Stimulated activated CD8-positive, alpha-beta memory T cell treated with anti-CD3 and anti-CD28 coated beads, Interleukin-15, amount 100 ng/mL, for 48 hours (primary cell): ENCODE measurements around the gene GPR146.
"Not testable (repeated sequence)": the region's sequence is repeated elsewhere in the genome, so short reads cannot be mapped to it uniquely, and the experiment has no call there.

Experiments
- DNase-seq, 2 donors: peaks; one replicate each; pipeline ENCODE4 v3.0.0-alpha.2; 2020; ENCODE audit warnings: low read depth in 2 of 2

The GPR146 gene

DNA sequence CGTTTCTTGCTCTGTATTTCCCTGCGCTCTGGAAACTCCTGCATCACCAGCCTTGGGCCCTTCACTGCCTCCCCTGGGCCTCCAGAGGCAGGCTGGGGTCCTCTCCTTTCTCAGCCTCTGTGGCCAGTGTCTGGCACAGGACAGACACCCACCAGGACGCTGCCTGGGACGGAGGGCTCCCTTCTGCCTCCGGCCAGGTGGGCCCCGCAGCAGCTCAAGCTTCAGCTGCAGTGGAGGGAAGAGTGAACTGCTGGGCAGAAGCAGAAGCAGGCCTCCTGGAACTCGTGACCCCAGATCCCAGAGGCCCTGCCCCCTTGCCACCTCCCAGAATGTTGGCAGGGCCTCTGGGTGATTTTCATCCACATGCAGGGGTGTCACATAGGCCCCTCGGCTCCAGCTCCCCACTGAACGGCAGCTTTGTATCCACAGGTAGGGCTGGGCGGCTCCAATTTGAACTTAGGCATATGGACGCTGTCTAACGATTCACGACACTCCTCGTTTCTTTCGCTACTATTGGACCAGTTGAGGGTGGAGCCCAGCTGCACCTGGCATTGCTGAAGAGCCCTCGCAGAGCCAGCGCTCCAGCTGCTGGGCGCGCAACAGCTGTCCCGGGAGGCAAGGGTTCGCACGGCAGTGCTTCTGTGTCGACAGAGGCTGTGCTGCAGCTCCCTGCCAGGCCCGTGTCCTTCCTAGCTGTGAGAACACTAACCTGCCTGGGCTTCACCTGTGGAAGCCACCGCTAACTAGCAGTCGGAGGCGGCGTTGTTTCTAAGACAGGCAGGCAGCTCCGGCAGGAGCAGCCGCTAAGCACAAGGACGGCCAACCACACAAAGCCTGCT, 18.4 kb upstream of the GPR146 start:
- no peak for DNase-seq

DNA sequence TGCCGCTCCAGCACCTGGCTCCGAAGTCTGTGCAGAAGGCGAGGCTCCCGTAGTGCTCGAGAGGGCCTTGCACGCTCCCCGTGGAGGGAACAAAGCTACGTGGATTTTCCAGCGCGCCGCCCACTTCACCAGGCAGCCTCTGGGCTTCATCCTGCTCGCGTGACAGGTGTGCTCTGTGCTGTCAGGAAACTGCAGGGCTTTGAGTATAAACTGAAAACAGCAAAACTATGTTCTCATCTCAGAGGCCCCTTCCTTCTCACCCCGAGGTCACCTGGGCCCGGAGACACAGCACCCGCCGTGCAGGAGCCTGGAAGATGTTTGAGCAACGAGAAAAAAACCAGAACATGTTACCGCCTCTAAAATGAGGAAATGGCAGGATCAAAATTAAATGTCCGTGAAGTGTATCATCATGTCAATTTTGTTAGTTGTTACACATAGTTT, 17.6 kb upstream of the GPR146 start:
- DNase-seq, result no peak

DNA sequence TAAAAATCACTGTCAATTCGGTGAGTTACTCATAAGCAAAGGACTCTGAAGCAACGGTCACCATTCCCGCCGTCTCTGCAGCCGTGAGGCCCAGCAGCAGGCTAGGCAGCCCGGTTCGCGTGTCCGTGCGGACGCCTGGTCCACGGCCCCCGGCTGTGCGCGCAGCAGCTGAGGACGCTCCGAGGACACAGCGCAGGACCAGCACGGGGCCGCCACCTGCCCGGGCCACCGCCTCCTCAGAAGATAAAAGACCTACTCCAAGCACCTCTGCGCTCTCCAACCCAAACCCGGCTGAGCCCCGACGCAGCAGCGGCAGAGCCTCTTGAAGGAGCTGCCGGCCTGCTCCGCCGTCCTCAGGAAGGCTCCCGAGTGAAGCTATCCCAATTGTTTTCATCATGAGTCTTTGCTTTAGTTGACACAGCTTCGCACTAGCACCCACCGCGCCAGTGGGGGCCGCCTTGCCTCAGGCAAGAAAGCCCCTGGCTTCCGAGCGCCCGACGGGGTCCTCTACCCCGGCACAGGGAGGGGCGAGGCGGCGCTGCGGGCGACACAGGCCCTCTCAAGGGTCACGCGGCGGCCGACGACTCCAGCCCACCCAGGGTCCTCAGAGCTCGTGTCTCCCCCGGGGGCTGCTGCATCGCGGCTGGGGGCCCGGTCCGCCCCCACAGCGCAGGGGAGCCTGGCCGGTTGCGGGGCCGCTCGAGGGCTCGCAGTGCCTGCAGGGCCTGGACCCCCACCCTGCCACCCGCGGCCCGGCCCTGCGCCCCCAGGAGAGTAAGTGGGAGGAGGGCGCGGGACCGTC, 16.9 kb upstream of the GPR146 start:
- DNase-seq, result no peak

DNA sequence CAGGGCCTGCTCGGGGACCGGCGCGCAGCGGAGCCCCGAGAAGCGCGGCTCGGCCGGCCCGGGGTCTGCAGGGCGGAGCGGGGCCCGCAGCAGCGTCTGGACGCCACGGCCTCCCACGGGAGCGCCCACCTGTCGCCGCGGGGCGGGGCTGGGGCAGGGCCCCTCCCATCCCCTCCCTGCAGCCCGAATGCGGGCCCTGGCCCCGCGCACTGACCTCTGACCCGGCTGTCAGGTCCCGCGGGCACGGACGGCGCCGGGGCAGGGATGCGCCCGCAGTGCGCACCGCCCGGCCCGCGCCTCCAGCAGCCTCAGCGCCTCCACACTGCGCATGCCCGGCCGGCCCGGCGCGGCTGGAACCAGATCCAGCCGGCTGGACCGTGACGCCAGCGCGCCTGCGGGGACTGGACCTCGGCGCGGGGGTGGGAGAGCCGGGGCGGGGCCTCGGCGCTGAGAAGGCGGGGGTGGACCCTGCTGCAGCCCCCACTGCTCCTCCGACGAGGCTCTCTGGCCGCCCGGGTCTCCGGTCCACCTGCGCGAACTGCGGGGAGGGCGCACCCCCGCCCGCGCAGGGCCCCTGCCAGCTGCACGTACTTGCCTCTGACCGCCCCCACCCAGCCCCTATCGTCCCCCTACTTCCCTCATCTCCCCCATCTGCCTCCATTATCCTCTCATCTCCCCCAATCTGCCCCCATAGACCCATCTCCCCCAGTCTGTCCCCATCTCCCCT, 16.1 kb upstream of the GPR146 start:
- peak; percentile 74 to 81 for DNase-seq

DNA sequence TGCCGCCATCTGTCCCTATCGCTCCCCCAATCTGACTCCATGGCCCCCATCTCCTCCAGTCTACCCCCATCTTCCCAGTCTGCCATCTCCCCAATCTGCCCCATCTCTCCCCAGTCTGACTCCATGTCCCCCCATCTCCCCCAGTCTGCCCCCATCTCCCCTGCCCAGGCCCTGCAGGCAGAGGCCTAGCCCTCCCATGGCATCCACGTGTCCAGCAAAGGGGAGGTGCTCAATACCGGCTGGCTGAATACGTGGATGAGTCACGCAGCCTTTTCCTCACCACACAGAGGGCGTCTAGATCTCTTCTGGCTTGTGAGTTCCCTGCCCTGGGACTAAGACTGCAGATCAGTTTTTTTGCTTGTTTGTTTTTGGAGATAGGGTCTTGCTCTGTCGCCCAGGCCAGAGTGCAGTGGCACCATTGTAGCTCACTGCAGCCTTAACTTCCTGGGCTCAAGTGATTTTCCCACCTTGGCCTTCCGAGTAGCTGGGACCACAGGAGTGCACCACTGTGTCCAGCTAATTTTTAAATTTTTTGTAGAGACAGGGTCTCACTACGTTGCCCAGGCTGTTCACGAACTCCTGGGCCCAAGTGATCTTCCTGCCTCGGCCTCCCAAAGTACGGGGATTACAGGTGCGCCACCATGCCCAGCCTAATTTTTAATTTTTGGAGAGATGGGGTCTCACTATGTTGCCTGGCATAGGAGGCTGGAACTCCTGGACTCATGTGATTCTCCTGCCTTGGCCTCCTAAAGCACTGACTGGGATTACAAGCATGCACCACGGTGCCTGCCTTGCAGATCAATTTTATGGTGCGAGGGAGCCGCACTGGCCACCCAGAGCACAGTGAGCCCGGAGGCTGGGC, 15.3 kb upstream of the GPR146 start:
- peak; percentile 53 to 61 for DNase-seq

DNA sequence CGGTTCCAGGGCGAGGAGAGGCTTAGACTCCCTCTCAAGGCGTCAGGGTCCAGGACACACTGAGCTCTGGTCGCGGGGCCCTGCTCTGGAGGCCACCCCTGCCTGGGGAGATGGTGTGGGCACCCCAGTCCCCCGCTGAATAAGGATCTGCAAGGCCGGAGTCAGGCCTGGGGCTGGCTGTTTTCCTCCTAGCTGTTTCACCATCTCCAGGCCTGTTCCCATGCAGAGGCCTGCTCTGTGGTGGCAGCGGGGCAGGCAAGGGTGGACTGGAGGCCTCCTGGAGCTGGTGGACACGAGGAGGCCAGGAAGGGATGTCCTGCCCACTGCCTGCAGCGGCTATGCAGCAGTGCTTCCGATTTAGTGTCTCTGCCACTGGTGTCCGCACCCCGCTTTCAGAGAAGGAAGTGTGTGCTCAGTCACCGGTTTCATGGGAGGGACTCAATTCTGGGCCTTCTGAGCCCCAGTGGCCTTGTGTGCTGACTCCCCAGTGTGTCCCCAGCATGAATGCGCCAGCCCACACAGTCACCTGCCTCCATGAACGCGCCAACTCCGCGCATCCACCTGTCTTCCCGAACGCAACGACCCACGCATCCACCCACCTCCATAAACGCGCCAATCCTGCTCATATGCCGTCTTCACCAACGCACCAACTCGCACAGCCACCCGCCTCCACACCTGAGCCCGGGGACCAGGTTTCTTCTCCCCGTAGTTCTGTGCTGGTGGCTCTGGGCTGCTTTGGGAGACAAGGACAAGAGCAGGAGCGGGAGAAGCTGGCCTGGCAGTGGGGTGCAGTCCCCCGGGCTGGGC, 14.5 kb upstream of the GPR146 start:
- no peak for DNase-seq

DNA sequence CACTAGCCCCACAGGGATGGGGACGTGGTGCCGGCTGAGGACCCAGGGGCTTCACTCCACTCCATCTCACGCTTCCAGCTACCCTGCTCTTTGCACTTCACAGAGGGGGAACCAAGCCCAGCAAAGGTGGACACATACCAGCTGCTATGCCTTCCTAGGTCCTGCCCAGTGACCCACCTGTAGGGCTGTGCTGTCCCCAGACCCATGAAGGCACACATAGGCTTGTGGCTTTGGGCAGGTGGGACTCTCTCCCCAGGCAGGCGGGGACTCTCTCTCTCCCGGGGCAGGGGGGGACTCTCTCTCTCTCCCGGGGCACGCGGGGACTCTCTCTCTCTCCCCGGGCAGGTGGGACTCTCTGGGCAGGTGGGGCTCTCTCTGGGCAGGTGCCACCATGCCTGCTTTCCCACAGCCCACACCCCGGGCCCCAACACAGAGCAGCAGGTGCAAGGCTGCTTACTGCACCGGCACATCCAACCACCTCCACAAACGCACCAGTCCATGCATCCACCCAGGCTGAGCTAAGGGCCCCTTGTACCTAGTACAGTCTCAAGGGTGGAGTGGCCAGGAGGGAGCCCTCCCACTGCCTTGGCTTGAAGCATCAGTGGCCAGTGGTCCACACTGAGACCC, 13.8 kb upstream of the GPR146 start:
- DNase-seq, result no peak

DNA sequence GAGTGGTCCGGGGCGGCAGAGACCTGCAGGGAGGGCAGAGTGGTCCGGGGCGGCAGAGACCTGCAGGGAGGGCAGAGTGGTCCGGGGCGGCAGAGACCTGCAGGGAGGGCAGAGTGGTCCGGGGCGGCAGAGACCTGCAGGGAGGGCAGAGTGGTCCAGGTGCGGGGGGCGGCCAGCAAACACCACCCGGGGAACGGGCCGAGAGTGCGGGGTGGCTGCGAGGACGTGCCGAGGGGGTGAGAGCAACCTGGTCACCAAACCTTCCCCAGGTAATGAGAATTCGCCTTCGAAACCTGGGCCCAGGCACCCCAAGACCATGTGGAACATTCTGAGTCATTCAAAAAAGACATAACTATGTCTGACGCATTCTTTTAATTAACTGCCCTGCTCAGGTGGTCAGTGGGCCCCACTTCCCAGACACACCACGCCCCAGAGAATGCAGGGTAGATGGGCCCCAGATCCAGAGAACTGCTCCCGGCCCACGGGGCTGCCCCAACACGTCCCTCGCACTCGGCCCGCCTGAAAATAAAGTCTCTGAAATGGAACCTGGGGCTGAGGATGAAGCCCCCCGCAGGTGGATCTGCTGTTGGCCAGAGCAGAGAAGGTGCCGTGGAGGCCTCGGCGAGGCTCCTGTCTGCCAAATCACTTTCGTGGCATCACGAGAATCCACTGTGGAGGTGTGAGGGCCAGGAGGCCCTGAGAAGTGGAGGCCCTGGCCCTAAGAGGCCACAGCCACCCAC, 12.5 kb upstream of the GPR146 start:
- no peak for DNase-seq

DNA sequence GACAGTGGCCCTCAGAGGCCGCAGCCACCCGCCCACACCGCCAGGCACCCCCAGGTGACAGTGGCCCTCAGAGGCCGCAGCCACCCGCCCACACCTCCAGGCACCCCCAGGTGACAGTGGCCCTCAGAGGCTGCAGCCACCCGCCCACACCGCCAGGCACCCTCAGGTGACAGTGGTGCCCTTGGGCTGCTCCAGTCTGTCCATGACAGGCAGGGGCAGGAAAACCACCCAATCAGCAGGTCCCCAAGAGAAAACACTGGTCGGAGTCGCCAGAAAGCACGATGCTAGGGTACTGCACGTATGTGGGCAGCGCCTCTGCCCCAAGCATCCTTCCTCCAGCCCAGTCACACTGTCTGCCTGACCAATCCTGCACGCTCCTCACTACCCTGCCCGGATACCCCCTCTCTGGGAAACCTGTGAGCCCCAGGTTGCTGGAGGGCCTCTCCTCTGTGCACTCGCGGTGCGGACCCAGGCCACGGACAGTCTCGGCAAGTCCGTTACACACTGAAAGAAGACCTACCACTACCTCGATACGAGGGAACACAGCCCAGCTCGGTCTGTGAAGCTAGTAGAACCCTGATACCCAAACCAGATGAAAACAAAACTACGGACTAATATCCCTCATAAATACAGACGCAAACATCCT, 11.7 kb upstream of the GPR146 start:
- DNase-seq, result no peak

DNA sequence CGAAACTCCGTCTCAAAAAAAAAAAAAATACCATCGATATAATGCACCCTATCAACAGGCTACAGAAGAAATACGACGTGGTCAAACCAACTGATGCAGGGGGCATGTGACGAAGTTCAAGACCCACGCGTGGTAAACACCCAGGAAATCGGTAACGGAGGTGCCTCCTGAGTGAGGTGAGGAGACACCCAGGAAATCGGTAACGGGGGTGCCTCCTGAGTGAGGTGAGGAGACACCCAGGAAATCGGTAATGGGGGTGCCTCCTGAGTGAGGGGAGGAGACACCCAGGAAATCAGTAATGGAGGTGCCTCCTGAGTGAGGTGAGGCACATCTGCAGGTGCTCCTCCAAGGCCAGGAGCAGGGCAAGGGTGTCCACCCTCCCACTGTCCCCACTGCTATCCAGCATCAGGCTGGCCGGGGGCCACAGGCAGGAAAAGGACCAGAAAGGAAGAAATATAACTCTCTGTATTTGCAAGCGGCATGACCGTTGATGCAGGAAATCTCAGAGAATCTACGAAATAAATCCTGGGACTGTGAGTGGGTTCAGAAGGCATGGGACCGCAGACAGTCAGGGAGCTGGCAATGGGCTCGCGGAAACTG, 10.7 kb upstream of the GPR146 start:
- no peak for DNase-seq

DNA sequence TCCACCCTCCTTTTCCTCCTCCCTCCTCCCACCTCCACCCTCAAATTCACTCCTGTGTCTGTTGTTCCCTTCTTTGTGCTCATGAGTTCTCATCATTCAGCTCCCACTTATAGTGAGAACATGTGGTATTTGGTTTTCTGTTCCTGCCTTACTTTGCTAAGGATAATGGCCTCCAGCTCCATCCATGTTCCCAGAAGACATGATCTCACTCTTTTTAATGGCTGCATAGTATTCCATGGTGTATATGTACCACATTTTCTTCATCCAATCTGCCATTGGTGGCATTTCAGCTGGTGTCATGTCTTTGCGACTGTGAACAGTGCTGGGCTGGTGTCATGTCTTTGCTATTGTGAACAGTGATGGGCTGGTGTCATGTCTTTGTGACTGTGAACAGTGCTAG, 9.6 kb upstream of the GPR146 start:
- not testable (repeated sequence) for DNase-seq

DNA sequence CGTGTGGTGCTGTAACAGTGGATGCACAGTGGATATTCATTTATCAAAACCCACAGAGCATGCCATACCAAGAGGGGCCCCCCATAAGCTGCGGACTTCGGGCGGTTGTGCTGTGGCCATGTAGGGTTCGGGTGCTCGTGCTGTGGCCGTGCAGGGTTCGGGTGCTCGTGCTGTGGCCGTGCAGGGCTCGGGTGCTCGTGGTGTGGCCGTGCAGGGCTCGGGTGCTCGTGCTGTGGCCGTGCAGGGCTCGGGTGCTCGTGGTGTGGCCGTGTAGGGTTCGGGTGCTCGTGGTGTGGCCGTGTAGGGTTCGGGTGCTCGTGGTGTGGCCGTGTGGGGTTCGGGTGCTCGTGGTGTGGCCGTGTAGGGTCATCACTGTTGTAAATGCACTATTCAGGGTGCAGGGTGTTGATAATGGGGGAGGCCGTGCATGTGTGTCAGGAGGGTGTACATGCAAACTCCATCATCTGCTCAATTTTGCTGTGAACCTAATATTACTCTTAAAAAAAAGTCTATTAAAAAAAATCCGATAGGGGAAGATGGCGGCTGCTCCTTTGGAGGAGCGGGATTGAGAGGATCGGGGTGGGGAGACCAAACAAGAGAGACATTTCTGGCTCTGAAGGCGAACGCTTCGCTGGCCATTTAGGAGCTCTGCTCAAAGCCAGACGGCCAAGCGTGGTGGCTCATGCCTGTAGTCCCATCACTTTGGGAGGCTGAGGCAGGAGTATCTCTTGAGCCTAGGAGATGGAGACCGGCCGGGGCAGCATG, 8.0 kb upstream of the GPR146 start:
- not testable (repeated sequence) for DNase-seq

DNA sequence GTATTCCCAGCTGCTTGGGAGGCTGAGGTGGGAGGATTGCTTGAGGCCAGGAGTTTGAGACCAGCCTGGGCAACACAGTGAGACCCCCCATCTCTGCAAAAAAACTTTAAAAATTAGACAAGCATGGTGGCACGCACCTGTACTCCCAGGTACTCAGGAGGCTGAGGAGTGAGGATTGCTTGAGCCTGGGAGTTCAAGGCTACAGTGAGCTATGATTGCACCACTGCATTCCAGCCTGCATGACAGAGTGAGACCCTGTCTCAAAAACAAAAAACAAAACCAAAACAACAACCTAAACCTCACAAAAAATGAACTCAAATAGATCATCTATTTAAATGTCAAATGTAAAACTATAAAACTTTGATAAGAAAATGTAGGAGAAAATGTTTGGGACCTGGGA, 4.1 kb upstream of the GPR146 start:
- DNase-seq, result not testable (repeated sequence)

DNA sequence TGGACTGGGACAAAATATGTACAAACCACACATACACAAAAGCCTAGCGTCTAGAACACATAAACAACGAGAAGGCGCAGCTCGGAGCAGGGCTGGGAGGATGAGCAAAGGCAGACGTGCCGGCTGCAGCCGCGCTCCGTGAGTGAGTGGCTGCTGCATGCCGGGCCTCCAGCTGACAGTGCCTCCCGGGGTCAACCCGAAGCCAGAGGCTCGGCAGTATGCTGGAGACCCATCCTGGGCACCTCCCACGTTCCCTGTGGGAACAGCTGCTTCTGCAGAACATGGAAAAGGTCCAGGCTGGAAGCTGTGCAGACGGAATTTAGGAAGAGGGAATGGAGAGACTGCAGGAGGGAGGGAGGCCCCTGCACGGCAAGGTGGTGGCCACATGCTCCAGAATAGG, 3.6 kb upstream of the GPR146 start:
- no peak for DNase-seq

DNA sequence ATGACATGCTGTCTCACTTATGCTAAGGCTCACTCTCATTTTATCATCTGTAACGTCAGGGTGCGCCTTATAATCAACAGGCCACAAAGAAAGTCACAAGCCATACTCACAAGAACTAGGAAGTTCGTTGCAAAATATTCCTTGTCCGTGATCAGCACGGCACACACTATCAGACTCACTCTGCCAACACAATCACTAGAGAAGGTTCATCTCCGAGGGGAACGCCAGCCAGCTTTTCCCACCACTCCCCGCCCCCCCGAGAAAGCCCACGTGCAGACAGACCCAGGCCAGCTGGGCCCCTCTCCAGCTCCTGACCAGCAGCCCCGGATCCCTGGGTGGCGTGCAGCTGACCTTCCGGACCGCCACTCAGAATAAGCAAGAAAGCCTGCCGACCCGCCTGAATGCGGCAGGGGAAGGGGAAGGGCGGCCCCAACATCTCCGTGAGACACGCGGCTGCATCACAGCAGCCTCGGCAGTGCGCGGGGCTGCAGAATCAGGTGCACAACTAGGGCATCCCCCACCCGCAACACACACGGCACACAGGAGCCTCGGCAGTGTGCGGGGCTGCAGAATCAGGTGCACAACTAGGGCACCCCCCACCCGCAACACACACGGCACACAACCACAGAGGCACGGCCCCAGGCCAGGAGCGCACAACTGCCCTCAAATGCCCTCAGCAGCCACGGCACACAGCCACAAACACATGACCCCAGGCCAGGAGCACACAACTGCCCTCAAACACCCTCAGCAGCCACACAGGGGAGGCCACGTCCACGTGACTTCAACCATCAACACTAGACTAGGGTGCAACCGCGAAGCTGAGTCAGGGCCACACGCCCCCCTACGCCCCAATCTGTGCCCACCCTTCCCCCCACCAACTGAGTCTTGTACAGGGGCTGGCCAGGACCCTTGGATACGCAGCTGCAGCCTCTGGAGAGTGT, 2.5 kb upstream of the GPR146 start:
- DNase-seq, result no peak

DNA sequence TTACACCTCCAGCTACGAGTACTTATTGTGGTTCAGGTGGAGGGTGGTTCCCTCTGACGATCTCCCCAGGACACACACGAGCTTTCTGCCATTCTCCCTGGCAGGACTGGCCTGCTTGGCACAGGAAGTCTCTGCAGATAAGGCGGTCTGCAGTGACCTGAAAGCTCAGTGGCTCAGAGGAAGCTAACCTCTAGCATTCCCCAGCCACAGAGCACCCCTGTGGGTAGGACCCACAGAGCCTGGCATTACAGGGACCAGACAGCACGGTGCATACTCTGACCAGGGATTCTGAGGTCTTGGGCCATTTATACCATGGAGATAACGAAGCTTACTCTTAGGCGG, 1.9 kb upstream of the GPR146 start:
- DNase-seq, result no peak
